Motor neuron (in vitro differentiated cells): ENCODE data around the gene GGA3. TPM values are rescaled to one million over a fixed set of nuclear protein-coding genes. Genes with fewer than 3 reads are reported as not detected.
"Not testable (repeated sequence)": the region's sequence is repeated elsewhere in the genome, so short reads cannot be mapped to it uniquely, and the experiment has no call there.

Experiments
- ATAC-seq, 8 experiments: fragments of 200-7000 bp; cut with Tn5 transposase; replicated peaks in 6 of 8; 2 replicates each; pipeline ENCODE4 v1.8.0; 2021; ENCODE audit warnings: mild to moderate bottlenecking in 8 of 8, moderate library complexity in 8 of 8
- H3K27ac ChIP-seq, 2 donors: fragments of 250-450 bp; sonication (Bioruptor Pico); 2 replicates each; pipeline ENCODE4 v1.9.0; 2021; ENCODE audit warnings: antibody characterized with exemption in 2 of 2, mild to moderate bottlenecking in 2 of 2, moderate library complexity in 1 of 2
- H3K4me1 ChIP-seq, 2 donors: fragments of 250-450 bp; sonication (Bioruptor Pico); replicated peaks in 1 of 2; 2 replicates each; pipeline ENCODE4 v1.6.1; 2021; ENCODE audit warnings: antibody characterized with exemption in 2 of 2, mild to moderate bottlenecking in 2 of 2, moderate library complexity in 1 of 2
- H3K4me3 ChIP-seq, 5 donors: fragments of 250-450 bp; sonication (Bioruptor Pico); 2 replicates each; pipeline ENCODE4 v1.9.0; 2021; ENCODE audit warnings: antibody characterized with exemption in 5 of 5, mild to moderate bottlenecking in 5 of 5, moderate library complexity in 4 of 5
- WGBS, 10 experiments: fragments of 450-650 bp; shearing (Covaris generic); methylation state at CpG; one replicate each; pipeline ENCODE4 v1.0.0; 2022; 5-methylcytosine and 5-hydroxymethylcytosine counted together
- in situ Hi-C, 9 experiments: fragments of 400-800 bp; cut with MboI; loops; one replicate each; pipeline ENCODE4 v1.15.0; 2021; ENCODE audit warnings: low sequenced_read_pairs in 9 of 9, low pct_unique_long_range_greater_than_20kb in 2 of 9; ENCODE audit not compliant: unreplicated experiment in 9 of 9
- total RNA-seq, 8 experiments: library from RNA; unstranded; fragments of 300-600 nt; gene quantifications; 2 replicates each; pipeline versions ENCODE4 v1.2.3 to v1.2.4, GENCODE V29; 2022

GGA3 gene
- total RNA-seq, 8 experiments from 2014 or later = 13.0 to 39.2 (median 18.9) TPM

- in situ Hi-C loops = no loop called here
- no peak for ATAC-seq
Measured at GRCh38 chr17:75219815-75220214, 41.6 kb downstream of the GGA3 start.

GRCh38 chr17:75218131-75218530 lies 43.3 kb downstream of the GGA3 start:
- Histone ChIP-seq H3K27ac (no peak overlapping the region), H3K4me3 (no peak overlapping the region), H3K4me1 (no peaks in the 10 kb centered on the region)
- 48 to 100% (median 87%) methylated on average over 1 to 6 of the region's 6 CpGs; no CpG with 5 or more reads in 1 of the 10 experiments for WGBS, 10 experiments
- in situ Hi-C loops = no loop called here
- ATAC-seq = no peak

More at GRCh38 chr17:75219815-75220214, 41.6 kb downstream of the GGA3 start:
- 100% methylated on average over 1 to 2 of the region's 3 CpGs; no CpG with 5 or more reads in 8 of the 10 experiments for WGBS, 10 experiments
- no peak overlapping the region for H3K27ac ChIP-seq
- H3K4me3 ChIP-seq = no peak overlapping the region
- H3K4me1 ChIP-seq = no peaks in the 10 kb centered on the region

- in situ Hi-C loops = no loop called here
- no peak for ATAC-seq
- H3K27ac ChIP-seq = no peak overlapping the region
- no peak overlapping the region for H3K4me3 ChIP-seq
- peaks cover 6 to 11% of the 10 kb centered on the region in 2 donors for H3K4me1 ChIP-seq
- WGBS, 10 experiments = 59 to 100% (median 82%) methylated on average over 1 to 3 of the region's 3 CpGs; no CpG with 5 or more reads in 1 of the 10 experiments
Measured at GRCh38 chr17:75209061-75209460, 52.3 kb downstream of the GGA3 start.

GRCh38 chr17:75208161-75208560 lies 53.2 kb downstream of the GGA3 start:
- no peak overlapping the region for H3K4me3 ChIP-seq
- no peak overlapping the region for H3K27ac ChIP-seq
- ATAC-seq = no peak
- peaks cover 6 to 11% of the 10 kb centered on the region in 2 donors for H3K4me1 ChIP-seq
- in situ Hi-C loops = no loop called here
- WGBS, 10 experiments = 57 to 100% (median 98%) methylated on average over 1 to 8 of the region's 9 CpGs; no CpG with 5 or more reads in 1 of the 10 experiments

GRCh38 chr17:75207760-75208159 lies 53.6 kb downstream of the GGA3 start:
- no peak for ATAC-seq
- WGBS, 10 experiments = 20 to 93% (median 90%) methylated on average over 1 to 6 of the region's 12 CpGs; no CpG with 5 or more reads in 5 of the 10 experiments

GRCh38 chr17:75207050-75207407 lies 54.4 kb downstream of the GGA3 start:
- in situ Hi-C loops, H3K4me3 ChIP-seq, H3K27ac ChIP-seq, ATAC-seq: not testable (repeated sequence)
- H3K4me1 ChIP-seq = peaks cover 6 to 11% of the 10 kb centered on the region in 2 donors
- 60 to 95% (median 71%) methylated on average over 1 to 4 of the region's 8 CpGs; no CpG with 5 or more reads in 6 of the 10 experiments for WGBS, 10 experiments

More at GRCh38 chr17:75207760-75208159, 53.6 kb downstream of the GGA3 start:
- in situ Hi-C loops = no loop called here
- Histone ChIP-seq H3K4me1 (peaks cover 6 to 11% of the 10 kb centered on the region in 2 donors), H3K27ac (no peak overlapping the region), H3K4me3 (no peak overlapping the region)

- in situ Hi-C loops = no loop called here
- Histone ChIP-seq H3K27ac (peak overlapping the region; percentile 99 to 100), H3K4me3 (peak overlapping the region; percentile 57 to 92 (median 85)), H3K4me1 (peaks cover 6 to 11% of the 10 kb centered on the region in 2 donors)
- ATAC-seq = peak in 2 of 8 experiments; percentile 3 to 7
- 0 to 5% (median 0%) methylated on average over 3 to 12 of the region's 22 CpGs; no CpG with 5 or more reads in 1 of the 10 experiments for WGBS, 10 experiments
Measured at GRCh38 chr17:75205793-75206163, 55.6 kb downstream of the GGA3 start.

GRCh38 chr17:75205037-75205792 lies 56.2 kb downstream of the GGA3 start, which contains the start of gene NUP85:
TSS of gene NUP85 (plus strand) at chr17:75205679. CDS start at chr17:75205762, 83 bp downstream.
- Histone ChIP-seq H3K27ac (peak within 1 kb of the TSS; percentile 99 to 100), H3K4me3 (peak within 1 kb of the TSS; percentile 57 to 92 (median 85)), H3K4me1 (peaks cover 6 to 11% of the 10 kb centered on the region in 2 donors)
- in situ Hi-C loops = no loop called here
- ATAC-seq = peak; percentile 84 to 93 (median 88)
- 0% methylated on average over 2 to 14 of the region's 57 CpGs; no CpG with 5 or more reads in 3 of the 10 experiments for WGBS, 10 experiments

- in situ Hi-C loops = no loop called here
- no peak overlapping the region for H3K27ac ChIP-seq
- 60 to 94% (median 83%) methylated on average over 1 to 6 of the region's 6 CpGs; no CpG with 5 or more reads in 1 of the 10 experiments for WGBS, 10 experiments
Measured at GRCh38 chr17:75199886-75200618, 61.4 kb downstream of the GGA3 start.

GRCh38 chr17:75194879-75195278 lies 66.5 kb downstream of the GGA3 start:
- WGBS, 10 experiments = 20 to 100% (median 100%) methylated on average over 1 to 3 of the region's 5 CpGs; no CpG with 5 or more reads in 5 of the 10 experiments
- ATAC-seq = no peak
- no peak overlapping the region for H3K27ac ChIP-seq
- in situ Hi-C loops = no loop called here
- H3K4me3 ChIP-seq = no peak overlapping the region
- no peaks in the 10 kb centered on the region for H3K4me1 ChIP-seq

More at GRCh38 chr17:75199886-75200618, 61.4 kb downstream of the GGA3 start:
- no peak overlapping the region for H3K4me3 ChIP-seq
- H3K4me1 ChIP-seq = peaks cover 2 to 4% of the 10 kb centered on the region in 2 donors
- ATAC-seq = no peak

- 29 to 100% (median 72%) methylated on average over 1 to 3 of the region's 4 CpGs; no CpG with 5 or more reads in 2 of the 10 experiments for WGBS, 10 experiments
- ATAC-seq = peak in 6 of 8 experiments; percentile 41 to 91 (median 74)
- H3K27ac ChIP-seq = no peak overlapping the region
- H3K4me1 ChIP-seq = no peaks in the 10 kb centered on the region
- in situ Hi-C loops = no loop called here
- no peak overlapping the region for H3K4me3 ChIP-seq
Measured at GRCh38 chr17:75191584-75191983, 69.8 kb downstream of the GGA3 start.

- 67 to 93% (median 80%) methylated on average over 2 to 4 of the region's 6 CpGs; no CpG with 5 or more reads in 4 of the 10 experiments for WGBS, 10 experiments
- ATAC-seq = no peak
- H3K4me1 ChIP-seq = peaks cover 2% of the 10 kb centered on the region in 2 donors
- H3K27ac ChIP-seq = no peak overlapping the region
- no peak overlapping the region for H3K4me3 ChIP-seq
- in situ Hi-C loops = no loop called here
Measured at GRCh38 chr17:75188614-75189013, 72.8 kb downstream of the GGA3 start.
